ENCODE results near the gene ARHGAP8. TPM values are rescaled to one million over a fixed set of nuclear protein-coding genes. Genes with fewer than 3 reads are reported as not detected.

The ARHGAP8 gene
- total RNA-seq, 1 donor from 2014 or later: 0.25 TPM

- no peak for TF ChIP-seq CTCF (IDR thresholded peaks at IDR 0.05)
- Mint-ChIP-seq H3K36me3 (ENCODE audit: low read depth) (no peaks in the 10 kb centered on the region), H3K4me1 (ENCODE audit: low read depth) (no peaks in the 10 kb centered on the region), H3K27ac (ENCODE audit: unreplicated experiment) (no peak overlapping the region), H3K9me3 (ENCODE audit: low read depth) (no peaks in the 10 kb centered on the region), H3K4me3 (ENCODE audit: unreplicated experiment) (no peak overlapping the region), H3K27me3 (ENCODE audit: low read depth) (peaks cover 22% of the 10 kb centered on the region)
- DNase-seq (ENCODE audit: low spot score): no peak
Observed at GRCh38 chr22:44823806-44824205, 71.4 kb downstream of the ARHGAP8 start.

GRCh38 chr22:44824271-44824670 is 71.9 kb downstream of the ARHGAP8 start:
- H3K36me3 Mint-ChIP-seq (ENCODE audit: low read depth): no peaks in the 10 kb centered on the region

GRCh38 chr22:44825310-44826150 is 73.2 kb downstream of the ARHGAP8 start:
- no peak for TF ChIP-seq CTCF (IDR thresholded peaks at IDR 0.05)
- no peak overlapping the region for H3K4me3 Mint-ChIP-seq (ENCODE audit: unreplicated experiment)
- no peaks in the 10 kb centered on the region for H3K36me3 Mint-ChIP-seq (ENCODE audit: low read depth)
- DNase-seq (ENCODE audit: low spot score): no peak
- no peaks in the 10 kb centered on the region for H3K9me3 Mint-ChIP-seq (ENCODE audit: low read depth)
- H3K4me1 Mint-ChIP-seq (ENCODE audit: low read depth): no peaks in the 10 kb centered on the region
- H3K27ac Mint-ChIP-seq (ENCODE audit: unreplicated experiment): no peak overlapping the region
- peaks cover 19% of the 10 kb centered on the region for H3K27me3 Mint-ChIP-seq (ENCODE audit: low read depth)

More at GRCh38 chr22:44824271-44824670, 71.9 kb downstream of the ARHGAP8 start:
- Mint-ChIP-seq H3K27ac (ENCODE audit: unreplicated experiment) (no peak overlapping the region), H3K4me3 (ENCODE audit: unreplicated experiment) (no peak overlapping the region), H3K27me3 (ENCODE audit: low read depth) (peaks cover 22% of the 10 kb centered on the region), H3K9me3 (ENCODE audit: low read depth) (no peaks in the 10 kb centered on the region), H3K4me1 (ENCODE audit: low read depth) (no peaks in the 10 kb centered on the region)
- DNase-seq (ENCODE audit: low spot score): no peak
- no peak for TF ChIP-seq CTCF (IDR thresholded peaks at IDR 0.05)

DNA sequence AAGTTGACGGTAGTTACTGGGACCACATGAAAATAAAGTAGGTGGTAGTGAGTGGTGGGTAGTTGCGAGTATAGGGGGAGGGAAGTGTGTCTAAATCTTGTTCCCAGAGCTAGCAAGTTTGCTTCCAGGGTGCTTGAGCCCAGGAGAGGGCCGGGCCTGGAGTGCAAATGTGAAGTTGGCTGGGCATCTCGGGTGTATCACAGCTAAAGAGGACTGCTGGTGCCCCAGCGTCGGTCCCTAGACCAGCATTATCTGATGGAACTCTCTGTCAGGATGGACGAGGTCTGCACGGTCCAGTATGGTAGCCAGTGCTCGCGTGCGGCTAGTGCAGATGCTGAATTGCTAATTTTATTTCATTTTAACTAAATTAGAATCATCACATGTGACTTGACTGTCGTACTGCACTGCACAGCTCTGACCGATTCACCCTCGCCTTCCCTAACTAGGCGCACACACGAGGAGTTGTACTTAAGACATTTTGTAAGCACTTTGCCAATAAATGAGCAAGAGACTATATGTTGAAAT is 75.4 kb downstream of the ARHGAP8 start:
- no peak for TF ChIP-seq CTCF (IDR thresholded peaks at IDR 0.05)
- no peak overlapping the region for H3K27ac Mint-ChIP-seq (ENCODE audit: unreplicated experiment)
- H3K36me3 Mint-ChIP-seq (ENCODE audit: low read depth): peaks cover 2% of the 10 kb centered on the region
- H3K9me3 Mint-ChIP-seq (ENCODE audit: low read depth): peaks cover 3% of the 10 kb centered on the region
- H3K27me3 Mint-ChIP-seq (ENCODE audit: low read depth): peaks cover 10% of the 10 kb centered on the region
- no peak overlapping the region for H3K4me3 Mint-ChIP-seq (ENCODE audit: unreplicated experiment)
- no peak for DNase-seq (ENCODE audit: low spot score)
- no peaks in the 10 kb centered on the region for H3K4me1 Mint-ChIP-seq (ENCODE audit: low read depth)

- no peak overlapping the region for H3K27ac Mint-ChIP-seq (ENCODE audit: unreplicated experiment)
- H3K4me1 Mint-ChIP-seq (ENCODE audit: low read depth): no peaks in the 10 kb centered on the region
- H3K4me3 Mint-ChIP-seq (ENCODE audit: unreplicated experiment): no peak overlapping the region
- no peak for DNase-seq (ENCODE audit: low spot score)
- H3K36me3 Mint-ChIP-seq (ENCODE audit: low read depth): peaks cover 2% of the 10 kb centered on the region
- peaks cover 7% of the 10 kb centered on the region for H3K27me3 Mint-ChIP-seq (ENCODE audit: low read depth)
- peak; percentile 62 for TF ChIP-seq CTCF (IDR thresholded peaks at IDR 0.05)
- H3K9me3 Mint-ChIP-seq (ENCODE audit: low read depth): peaks cover 3% of the 10 kb centered on the region
Observed at GRCh38 chr22:44828193-44828592, 75.8 kb downstream of the ARHGAP8 start.

All from chondrocyte (in vitro differentiated cells).